Measurements from ENCODE around the gene PLA2G3.

GRCh38 chr22:31143038-31143437 is 2.7 kb upstream of the PLA2G3 start:
- TF ChIP-seq CTCF (IDR thresholded peaks at IDR 0.05; ENCODE audit: insufficient read depth, low read length, poor library complexity, severe bottlenecking) (no peak), EZH2phosphoT487 (conservative IDR thresholded peaks at IDR 0.05; ENCODE audit: low read length) (no peak)
